ENCODE results near the gene C16orf96. TPM values are rescaled to one million over a fixed set of nuclear protein-coding genes. Genes with fewer than 3 reads are reported as not detected.

The C16orf96 gene
- total RNA-seq, 1 donor from 2014 or later = not detected

DNA sequence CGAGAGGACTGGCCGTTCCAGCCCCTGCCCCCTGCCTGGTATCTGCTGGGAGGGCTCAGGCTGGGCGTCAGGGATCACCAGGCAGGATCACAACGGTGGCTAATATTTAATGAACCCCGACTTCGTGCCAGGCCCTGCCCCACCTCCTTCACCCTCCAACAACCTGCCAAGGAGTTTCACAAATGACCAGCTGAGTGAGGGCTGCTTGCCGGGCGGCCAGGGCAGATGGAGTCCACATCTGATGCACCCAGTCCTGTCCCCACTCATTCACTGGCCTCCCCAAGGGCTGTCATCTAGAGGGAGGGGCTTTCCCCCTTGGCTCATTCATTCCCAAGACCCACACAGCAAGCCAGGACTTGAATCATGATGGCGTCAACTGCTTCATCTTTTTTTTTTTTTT lies 41.0 kb downstream of the C16orf96 start:
- no peak for TF ChIP-seq CTCF (IDR thresholded peaks at IDR 0.05)
- Histone ChIP-seq H3K9me3 (no peaks in the 10 kb centered on the region), H3K27me3 (no peaks in the 10 kb centered on the region), H3K4me3 (no peak overlapping the region), H3K27ac (no peak overlapping the region), H3K4me1 (peaks cover 0 to 3% of the 10 kb centered on the region in 2 donors), H3K36me3 (no peaks in the 10 kb centered on the region)
- intact Hi-C loops (cut with DNase I) = no loop called here
- no peak for DNase-seq (ENCODE audit: low spot score in 2 of 2)

DNA sequence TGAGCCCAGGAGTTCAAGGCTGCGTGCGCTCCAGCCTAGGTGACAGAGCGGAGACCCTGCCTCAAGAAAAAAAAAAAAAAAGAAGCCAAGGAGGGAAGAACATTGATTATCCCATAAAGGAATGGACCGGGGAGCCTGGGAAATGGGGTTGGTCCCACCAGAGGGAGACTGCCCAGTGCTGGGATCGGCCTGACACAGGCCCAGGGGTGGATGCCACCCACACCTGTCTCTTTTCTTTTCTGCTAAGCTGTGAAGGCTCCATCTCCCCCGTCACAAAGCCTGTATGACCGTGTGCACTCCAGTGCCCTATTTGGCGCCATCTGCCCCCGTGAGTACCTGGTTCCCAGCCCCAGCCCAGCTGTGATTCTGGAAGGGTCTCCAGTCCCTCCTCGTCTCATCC lies 42.9 kb downstream of the C16orf96 start:
- Histone ChIP-seq H3K9me3 (no peaks in the 10 kb centered on the region), H3K36me3 (no peaks in the 10 kb centered on the region), H3K27me3 (no peaks in the 10 kb centered on the region), H3K4me3 (no peak overlapping the region), H3K27ac (no peak overlapping the region), H3K4me1 (peaks cover 0 to 3% of the 10 kb centered on the region in 2 donors)
- no peak for TF ChIP-seq CTCF (IDR thresholded peaks at IDR 0.05)
- intact Hi-C loops (cut with DNase I) = no loop called here
- no peak for DNase-seq (ENCODE audit: low spot score in 2 of 2)

GRCh38 chr16:4599545-4599944 lies 43.4 kb downstream of the C16orf96 start:
- intact Hi-C loops (cut with DNase I) = no loop called here
- DNase-seq (ENCODE audit: low spot score in 2 of 2) = no peak
- Histone ChIP-seq H3K27ac (no peak overlapping the region), H3K9me3 (no peaks in the 10 kb centered on the region), H3K4me3 (no peak overlapping the region), H3K27me3 (no peaks in the 10 kb centered on the region), H3K36me3 (no peaks in the 10 kb centered on the region), H3K4me1 (peaks cover 0 to 3% of the 10 kb centered on the region in 2 donors)
- TF ChIP-seq CTCF (IDR thresholded peaks at IDR 0.05) = no peak

DNA sequence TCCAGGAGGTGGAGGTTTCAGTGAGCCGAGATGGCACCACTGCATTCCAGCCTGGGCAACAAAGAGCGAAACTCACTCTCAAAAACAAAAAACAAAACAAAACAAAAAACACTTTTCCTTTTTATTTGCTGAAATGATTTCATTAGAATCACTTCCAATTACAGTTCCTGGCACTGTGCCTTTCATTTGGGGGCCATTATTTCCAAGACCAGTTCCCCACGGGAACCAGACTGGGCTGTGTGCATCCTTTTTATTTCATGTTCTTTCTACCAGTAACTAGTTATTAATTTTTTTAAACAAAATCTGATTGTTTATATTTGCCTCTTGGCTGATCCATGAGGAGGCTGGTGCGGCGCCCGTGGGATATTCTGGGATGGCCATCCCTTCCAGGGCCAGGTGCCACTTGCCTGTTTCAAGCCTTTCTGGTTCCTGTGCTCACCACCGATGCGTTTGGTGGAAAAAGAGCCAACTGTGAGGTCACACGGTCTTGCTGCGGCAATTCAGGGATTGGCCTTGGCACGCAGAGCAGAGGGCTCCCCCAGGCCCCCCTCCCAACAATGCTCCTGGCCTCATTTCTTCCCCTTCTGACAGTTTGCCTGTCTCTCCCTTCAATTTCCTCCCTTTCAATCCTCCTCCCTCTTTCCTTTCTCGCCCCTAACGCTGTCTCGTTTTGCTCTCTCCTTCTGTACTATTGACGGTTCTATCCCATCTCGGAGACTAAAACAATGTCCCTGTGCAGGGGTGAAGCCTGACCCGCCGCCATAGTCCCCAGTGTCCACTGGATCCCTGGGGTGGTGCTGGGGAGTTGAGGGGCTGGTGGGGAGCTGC lies 45.1 kb downstream of the C16orf96 start:
- DNase-seq (ENCODE audit: low spot score in 2 of 2) = no peak
- H3K36me3 ChIP-seq = no peaks in the 10 kb centered on the region
- H3K4me3 ChIP-seq = no peak overlapping the region
- peaks cover 0 to 3% of the 10 kb centered on the region in 2 donors for H3K4me1 ChIP-seq
- H3K27me3 ChIP-seq = no peaks in the 10 kb centered on the region
- no peak overlapping the region for H3K27ac ChIP-seq
- no peaks in the 10 kb centered on the region for H3K9me3 ChIP-seq
- no peak for TF ChIP-seq CTCF (IDR thresholded peaks at IDR 0.05)
- intact Hi-C loops (cut with DNase I) = no loop called here

DNA sequence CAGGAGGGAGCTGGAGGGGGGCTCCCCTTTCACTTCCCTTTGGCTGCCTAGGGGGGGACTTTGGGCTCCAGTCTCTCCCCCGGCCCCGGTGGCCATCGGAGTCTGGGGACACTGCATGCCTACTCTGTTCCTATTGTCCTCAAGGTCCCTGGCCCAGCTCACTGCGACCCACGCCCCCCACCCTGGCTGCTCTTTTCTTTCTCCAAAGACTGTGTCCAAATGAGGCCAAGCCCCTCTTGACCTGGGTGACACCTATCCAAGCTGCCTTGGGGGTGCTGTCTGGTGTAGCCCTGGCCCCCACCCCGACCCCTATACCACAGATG lies 45.7 kb downstream of the C16orf96 start:
- H3K4me3 ChIP-seq = no peak overlapping the region
- H3K27me3 ChIP-seq = no peaks in the 10 kb centered on the region
- no peak overlapping the region for H3K27ac ChIP-seq
- no peaks in the 10 kb centered on the region for H3K9me3 ChIP-seq
- DNase-seq (ENCODE audit: low spot score in 2 of 2) = no peak
- intact Hi-C loops (cut with DNase I) = no loop called here
- no peak for TF ChIP-seq CTCF (IDR thresholded peaks at IDR 0.05)
- H3K4me1 ChIP-seq = peaks cover 0 to 3% of the 10 kb centered on the region in 2 donors
- no peaks in the 10 kb centered on the region for H3K36me3 ChIP-seq
